SK-MEL-5 (cell line): ENCODE results near the gene DIPK1C. TPM values are rescaled to one million over a fixed set of nuclear protein-coding genes. Genes with fewer than 3 reads are reported as not detected.

ENCODE experiments used
- DNase-seq: peaks from one replicate; pipeline ENCODE4 v3.0.0-alpha.2; 2016; ENCODE audit warnings: low read depth, low spot score
- in situ Hi-C: cut with HindIII; loops from 2 replicates; pipeline ENCODE4 v1.10.0; 2016; ENCODE audit warnings: low sequenced_read_pairs, high pct_unique_total_duplicates, low pct_unique_long_range_greater_than_20kb
- total RNA-seq: library from RNA; depleted of rRNA; stranded (reverse); fragments of >200 nt; shearing (Covaris generic); gene quantifications from 2 replicates; pipeline ENCODE4 v1.2.3, GENCODE V29; 2014

Gene DIPK1C
- total RNA-seq, 1 experiment from 2014 or later, result 17.3 TPM

DNA sequence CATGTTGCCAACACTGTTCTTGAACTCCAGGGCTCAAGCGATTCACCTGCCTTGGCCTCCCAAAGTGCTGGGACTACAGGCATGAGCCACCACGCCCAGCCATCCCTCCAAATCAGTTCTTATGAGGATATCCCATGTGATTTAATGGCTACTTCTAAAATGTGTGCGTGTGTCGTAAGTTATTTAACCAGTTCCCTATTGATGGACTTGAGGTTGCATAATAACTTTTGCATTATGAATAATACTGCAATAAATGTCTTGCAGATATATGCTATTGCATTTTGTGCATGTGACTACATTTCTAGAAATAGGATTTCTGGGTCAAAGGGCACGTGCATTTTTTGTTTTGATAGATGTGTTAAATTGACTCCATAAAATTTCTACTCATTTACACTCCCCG is 19.0 kb downstream of the DIPK1C start:
- in situ Hi-C loops, result no loop called here
- no peak for DNase-seq

DNA sequence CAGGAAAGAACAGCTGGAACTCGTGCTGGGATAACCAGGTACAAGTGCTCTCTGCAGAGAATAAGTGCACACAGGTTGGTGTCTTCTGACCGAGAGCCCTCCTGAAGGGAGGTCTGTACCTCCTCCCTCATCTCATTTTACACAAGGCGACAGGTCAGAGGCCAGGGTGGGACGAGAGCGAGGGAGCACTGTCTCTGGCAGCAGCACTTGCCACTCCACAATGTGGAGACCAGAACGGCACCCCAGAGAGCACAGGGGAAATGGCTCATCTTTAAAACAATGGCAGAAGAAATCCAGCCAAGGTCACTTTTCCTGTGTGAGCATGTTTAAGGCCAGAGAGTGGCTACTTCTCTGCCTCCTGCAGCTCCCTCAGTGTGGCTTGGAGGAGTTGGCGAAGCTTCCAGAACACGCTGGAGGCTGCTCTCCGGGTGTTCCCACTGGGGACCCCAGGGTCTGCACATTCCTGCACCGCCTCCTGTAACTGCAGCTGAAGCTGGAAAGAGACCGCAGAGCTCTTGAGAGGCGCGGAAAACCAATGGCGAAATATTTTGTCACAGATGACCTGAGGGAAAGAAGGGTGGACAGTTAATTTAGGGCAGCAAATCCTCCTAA is 20.8 kb downstream of the DIPK1C start:
- in situ Hi-C loops, result no loop called here
- no peak for DNase-seq

DNA sequence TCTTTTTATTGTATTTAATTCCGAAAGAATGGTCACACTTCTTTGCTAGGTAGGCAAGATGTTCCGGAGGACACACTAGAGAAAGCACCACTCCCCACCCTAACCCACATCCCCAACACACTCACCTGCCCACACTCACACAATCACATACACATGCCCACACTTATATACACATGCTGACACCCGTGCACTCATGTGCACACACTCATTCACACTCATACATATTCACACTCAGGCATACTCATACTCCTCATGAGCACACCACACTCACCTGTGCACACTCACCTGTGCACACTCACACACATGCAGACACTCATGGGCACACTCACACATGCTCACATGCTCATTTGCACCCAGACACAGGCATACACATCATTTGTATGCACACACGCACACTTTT is 21.4 kb downstream of the DIPK1C start:
- DNase-seq, result no peak
- in situ Hi-C loops, result no loop called here

DNA sequence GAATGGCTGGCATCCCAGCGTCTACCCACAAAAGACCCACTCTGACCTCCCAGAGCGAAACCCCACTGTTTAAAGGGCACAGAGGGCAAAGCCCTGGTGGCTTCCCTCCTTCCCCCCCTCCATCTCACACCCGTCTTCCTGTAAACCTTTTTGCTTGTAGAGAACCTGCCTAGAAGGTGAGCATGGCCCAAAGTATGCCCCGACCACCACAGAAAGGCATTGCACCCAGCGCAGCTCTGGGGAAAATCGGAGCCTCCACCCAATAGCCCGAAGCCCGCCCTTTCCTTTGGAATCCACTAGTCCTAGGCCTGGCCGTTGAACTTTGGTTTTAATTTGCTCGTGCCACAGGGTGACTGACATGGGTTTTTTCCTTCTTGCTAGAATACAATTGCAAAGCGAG is 22.6 kb downstream of the DIPK1C start:
- in situ Hi-C loops, result no loop called here
- DNase-seq, result no peak

DNA sequence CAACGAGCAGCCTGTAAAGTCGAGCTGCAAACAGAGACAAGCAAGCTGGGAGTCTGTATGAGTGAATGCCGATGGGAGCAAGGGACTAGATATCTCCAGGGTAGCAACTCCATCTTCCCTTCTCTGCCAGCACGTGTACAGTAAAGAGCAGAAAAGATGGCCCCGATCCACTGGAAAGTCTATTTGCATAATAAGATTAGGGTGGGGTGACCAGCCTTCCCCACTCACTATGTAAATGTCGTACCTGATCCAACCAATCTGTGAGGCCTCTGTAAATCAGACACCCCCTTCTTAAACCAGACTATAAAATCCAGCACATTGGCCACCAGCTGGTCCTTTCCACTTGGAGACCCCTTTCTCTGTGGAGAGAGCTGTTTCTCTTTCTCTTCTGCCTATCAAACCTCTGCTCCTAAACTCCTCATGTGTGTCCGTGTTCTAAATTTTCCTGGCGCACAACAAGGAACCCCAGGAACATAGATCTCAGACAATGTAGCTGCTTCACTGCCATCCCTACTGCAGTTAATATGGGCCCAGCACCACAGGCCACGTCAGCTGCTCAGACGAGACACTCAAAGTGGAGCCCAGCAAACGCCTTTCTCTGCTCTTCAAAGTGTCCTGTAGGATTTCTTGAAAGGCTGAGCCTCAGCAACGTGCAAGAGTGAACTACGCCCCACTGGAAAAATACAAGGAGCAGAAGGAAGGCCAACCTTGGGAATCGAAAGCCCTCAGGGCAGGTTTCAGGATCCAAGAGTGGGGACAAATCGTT is 26.1 kb downstream of the DIPK1C start:
- DNase-seq, result no peak
- in situ Hi-C loops, result no loop called here

DNA sequence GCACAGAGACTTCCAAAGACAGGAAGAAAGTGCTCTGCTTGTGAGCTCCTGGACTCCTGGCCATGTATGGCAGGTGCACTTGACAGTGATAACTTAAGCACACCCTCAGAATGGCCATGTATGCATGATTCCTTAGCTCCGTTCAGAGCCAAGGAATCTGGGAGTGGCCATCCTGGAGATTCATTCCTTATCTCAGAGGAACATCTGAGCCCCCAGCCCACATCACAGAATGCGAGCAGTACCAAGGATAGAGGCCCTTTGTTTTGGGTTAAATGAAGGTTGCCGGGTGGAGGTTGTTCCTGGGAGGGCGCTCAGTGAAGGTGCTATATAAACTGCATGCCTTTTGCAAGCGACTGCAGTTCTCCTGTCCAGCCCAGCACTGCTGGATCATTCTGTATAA is 26.9 kb downstream of the DIPK1C start:
- in situ Hi-C loops, result no loop called here
- DNase-seq, result no peak

DNA sequence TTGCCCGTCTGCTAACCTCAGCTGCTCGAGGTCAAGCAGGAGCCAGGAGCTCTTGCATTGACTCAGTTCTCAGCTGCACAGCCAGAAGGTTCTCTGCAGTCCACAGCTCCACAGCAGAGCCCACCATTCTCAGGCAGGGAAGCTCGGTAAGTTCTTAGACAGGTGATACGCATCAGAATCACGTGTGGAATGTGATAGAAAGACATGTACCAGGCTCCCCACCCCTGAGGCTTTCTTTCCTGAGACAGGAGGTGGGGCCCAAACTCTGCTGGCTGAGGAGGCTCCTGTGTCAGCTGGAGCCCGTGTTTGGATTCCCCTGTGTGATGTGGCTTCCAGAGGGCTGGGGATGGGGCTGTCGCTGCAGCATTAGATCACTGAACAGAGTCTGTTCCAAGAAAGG is 28.0 kb downstream of the DIPK1C start:
- in situ Hi-C loops, result no loop called here
- no peak for DNase-seq

DNA sequence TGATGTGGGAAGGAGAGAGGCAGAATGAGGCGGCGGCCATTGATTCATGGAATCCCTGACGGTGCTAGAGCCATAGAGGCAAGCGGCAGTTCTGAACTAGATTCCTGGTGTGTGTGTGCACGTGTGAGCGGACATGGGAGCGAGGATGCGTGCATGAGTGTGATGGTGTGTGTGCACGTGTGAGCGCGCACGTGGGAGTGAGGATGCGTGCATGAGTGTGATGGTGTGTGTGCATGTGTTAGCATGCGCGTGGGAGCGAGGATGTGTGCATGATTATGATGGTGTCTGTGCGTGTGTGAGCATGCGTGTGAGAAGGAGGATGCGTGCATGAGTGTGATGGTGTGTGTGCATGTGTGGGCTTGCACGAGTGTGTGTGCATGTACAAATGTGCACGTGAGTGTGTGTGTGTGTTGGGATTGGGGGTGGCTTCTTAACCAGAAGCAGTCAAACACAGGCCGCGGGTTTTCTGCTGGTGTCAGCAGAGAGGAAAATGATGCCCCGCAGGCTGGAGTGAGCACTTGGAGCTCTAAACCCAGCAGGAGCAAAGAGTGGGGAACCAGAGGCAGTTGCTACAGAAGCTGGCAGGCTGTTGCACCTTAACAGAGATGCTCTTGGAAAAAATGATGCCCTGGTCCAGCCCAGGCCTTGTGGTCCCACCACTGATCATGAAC is 29.5 kb downstream of the DIPK1C start:
- no peak for DNase-seq
- in situ Hi-C loops, result no loop called here

DNA sequence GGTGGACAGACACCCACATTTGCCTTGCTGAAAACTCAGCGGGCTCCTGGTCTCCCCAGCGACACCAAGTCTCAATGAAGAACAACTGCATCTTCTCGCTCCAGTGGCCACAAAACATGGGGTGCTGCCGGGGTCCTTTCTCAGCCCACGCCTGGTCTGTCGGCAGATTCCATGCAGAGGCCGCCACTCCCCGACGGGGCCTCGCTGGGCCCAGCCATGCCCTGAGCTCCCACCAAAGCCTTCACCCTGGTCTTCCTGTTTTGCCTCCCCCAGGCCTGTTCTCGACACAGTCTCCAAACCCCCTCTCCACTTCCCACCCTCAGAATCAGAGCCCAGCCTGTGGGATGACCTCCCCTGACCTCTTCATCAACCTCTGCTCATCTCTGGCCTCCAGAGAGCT is 31.2 kb downstream of the DIPK1C start:
- in situ Hi-C loops, result no loop called here

DNA sequence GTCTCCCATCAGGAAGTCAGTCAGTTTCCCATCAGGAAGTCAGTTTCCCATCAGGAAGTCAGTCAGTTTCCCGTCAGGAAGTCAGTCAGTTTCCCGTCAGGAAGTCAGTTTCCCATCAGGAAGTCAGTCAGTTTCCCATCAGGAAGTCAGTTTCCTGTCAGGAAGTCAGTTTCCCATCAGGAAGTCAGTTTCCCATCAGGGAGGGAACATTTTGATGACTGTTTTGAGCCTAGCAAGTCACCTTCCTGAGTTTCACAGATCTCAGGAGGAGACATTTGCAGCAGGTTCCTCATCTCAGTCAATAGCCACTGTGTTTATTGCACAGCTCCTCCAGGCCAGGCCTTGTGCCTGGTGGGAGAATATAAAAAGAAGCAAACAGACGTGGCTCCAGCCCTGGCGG is 31.9 kb downstream of the DIPK1C start:
- in situ Hi-C loops, result no loop called here
- no peak for DNase-seq

More for the DNA sequence above, 31.2 kb downstream of the DIPK1C start:
- no peak for DNase-seq

DNA sequence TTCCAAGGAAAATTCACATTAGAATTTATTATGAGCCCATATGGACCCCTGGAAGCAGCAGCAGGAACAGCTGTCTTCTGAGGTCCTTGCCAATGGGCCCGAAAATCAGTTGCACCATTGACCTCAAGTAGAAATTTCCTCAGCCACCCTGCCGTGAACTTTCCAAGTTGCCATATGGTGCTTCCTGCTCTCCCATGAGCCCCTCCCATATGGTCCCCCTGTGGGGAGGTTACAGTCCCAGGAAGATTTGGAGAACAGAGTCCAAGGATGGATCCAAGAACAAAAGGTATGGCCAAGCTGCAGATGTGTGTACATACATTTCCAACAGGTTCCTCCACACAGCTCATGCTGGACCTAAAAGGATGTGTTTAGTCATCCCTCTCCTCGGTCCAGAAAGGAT is 34.6 kb downstream of the DIPK1C start:
- in situ Hi-C loops, result no loop called here
- no peak for DNase-seq

DNA sequence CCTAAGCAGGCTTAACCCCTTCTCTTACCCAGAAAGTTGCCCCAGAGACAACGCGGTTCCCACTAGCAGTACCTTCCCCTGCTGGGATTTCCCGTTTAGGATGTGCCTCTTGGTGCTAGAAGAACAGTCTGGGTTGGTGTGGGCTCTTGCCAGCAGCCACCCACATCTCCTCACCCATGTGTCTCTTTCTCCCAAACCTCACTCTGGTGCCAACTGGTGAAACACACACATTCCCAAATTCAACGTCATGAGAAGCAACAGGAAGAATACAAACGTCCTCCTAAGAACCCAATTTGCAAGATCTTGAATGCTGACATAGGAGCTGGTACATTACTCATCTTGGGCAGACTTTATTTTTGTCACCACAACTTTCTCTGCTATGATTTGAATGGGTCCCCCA is 36.2 kb downstream of the DIPK1C start:
- DNase-seq, result no peak
- in situ Hi-C loops, result no loop called here

DNA sequence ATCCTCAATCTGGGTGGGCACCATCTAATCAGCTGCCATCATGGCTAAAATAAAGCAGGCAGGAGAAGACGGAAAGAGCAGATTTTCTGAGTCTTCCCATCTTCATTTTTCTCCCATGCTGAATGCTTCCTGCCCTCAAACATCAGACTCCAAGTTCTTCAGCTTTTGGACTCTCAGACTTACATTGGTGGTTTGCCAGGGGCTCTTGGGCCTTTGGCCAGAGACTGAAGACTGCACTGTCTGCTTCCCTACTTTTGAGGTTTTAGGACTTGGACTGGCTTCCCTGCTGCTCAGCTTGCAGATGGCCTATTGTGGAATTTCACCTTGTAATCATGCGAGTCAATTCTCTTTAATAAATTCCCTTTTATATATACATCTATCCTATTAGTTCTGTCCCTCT is 36.6 kb downstream of the DIPK1C start:
- DNase-seq, result no peak

DNA sequence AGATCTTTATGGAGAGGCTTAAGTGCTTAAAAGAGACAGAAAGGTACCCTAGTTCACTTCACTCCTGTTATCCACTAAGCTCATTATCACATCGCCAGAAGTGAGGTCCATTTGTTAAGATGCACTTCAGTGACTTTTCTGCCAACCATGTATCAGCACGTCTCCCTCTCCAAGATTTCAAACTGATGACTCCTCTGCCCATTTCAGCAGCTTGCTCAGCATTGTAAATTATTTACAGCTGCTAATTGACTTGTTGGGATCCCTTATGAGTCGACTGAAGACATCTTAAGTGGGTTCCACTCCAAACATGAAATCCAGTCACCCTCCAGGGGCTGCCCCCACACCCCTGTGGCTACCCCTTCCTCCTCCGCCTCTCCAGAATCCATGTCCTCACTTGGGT is 37.3 kb downstream of the DIPK1C start:
- in situ Hi-C loops, result no loop called here
- DNase-seq, result no peak

More for the DNA sequence above, 36.6 kb downstream of the DIPK1C start:
- in situ Hi-C loops, result no loop called here

DNA sequence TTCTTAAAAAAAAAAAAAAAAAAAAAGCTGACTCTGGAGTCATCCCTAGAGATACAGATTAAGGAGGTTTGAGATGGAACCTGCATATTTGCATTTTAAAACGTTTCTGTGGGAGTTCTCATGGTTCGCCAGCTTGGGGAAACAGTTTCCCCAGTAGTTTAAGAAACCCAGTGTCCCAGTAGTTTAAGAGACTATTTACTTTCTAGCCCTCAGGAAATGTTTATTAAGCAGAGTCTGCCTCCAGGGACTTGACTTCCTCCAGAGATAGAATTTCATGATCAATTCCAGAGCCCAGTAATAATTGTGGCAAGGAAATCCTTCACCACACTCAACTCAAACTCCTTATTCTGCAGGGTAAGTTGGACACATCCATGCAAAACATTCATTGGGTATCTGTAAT is 39.1 kb downstream of the DIPK1C start:
- in situ Hi-C loops, result no loop called here

DNA sequence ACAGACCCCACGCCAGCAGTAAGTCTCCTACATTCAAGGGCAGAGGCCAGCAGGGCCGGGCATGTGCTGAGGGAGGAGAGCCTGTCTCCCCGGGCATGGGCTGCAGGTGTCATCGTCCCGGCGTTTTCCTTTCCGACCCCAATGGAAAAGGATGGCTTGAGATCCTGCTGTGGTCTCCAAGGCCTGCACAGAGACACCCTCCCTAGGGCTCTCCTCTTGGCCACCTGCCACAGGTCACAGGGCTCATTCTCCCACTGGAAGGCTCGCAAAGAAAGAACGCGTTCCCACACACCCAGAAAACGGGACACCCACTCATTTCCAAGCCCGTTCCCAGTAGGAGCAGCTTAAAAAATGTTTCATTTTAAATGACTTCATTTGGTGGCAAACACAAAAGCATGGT is 41.0 kb downstream of the DIPK1C start:
- no peak for DNase-seq
- in situ Hi-C loops, result no loop called here

More for the DNA sequence above, 39.1 kb downstream of the DIPK1C start:
- no peak for DNase-seq

DNA sequence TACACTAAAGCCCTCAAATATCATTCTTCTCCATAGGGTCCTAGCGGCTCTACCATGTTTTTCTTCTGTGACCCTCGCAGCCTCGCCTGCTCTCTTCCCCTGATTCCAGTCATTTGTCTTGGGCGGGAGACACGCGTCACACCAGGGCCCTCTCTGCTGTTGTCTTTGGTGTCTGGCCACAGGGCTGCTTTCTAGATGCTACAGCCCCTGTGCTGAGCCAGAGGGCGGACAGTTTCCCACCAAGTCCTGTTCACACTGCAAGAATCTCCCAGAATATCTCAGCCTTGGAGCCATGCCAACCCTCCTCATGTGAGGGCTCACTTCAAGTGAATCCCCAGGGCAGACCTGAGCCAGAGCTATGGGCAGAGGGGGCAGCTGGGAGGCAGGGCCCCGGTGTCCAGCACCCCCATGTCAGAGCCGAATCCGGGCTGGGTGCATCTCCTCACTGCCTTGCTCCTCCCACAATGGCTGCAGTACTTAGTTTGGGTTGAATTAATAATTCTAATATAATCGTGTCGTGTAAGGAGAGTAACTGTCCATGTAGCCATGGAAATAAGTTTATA is 42.1 kb downstream of the DIPK1C start:
- in situ Hi-C loops, result no loop called here
- no peak for DNase-seq

DNA sequence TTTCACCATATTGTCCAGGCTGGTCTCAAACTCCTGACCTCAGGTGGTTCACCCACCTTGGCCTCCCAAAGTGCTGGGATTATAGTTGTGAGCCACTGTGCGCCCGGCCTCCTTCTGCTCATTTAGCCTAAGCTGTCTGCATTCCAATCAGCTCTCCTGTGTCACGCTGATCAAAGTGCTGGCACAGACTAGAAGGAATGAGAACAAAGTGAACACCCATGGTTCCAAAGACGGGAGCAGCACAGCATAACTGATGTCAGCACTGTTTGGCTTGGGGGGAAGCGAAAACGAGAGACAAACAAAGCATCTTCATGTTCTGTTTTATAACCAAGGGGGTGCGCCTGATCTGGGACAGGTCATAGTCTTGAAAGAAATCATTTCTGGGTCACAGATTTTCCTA is 43.3 kb downstream of the DIPK1C start:
- in situ Hi-C loops, result no loop called here
- DNase-seq, result no peak
